GM19043 (cell line): Measurements from ENCODE around the gene RPL38.

Experiments used
- ATAC-seq: cut with Tn5 transposase; IDR thresholded peaks from one replicate; pipeline ENCODE4 v1.9.1; 2021; ENCODE audit warnings: low read depth; ENCODE audit not compliant: unreplicated experiment

Gene RPL38

GRCh38 chr17:74203439-74204240 lies at the start of gene RPL38:
TSS of gene RPL38 (plus strand) at chr17:74203678. CDS start at chr17:74203956, 278 bp downstream.
- no peak for ATAC-seq

- ATAC-seq = no peak
These were observed 49.6 kb upstream of the RPL38 start for GRCh38 chr17:74153821-74154430.

DNA sequence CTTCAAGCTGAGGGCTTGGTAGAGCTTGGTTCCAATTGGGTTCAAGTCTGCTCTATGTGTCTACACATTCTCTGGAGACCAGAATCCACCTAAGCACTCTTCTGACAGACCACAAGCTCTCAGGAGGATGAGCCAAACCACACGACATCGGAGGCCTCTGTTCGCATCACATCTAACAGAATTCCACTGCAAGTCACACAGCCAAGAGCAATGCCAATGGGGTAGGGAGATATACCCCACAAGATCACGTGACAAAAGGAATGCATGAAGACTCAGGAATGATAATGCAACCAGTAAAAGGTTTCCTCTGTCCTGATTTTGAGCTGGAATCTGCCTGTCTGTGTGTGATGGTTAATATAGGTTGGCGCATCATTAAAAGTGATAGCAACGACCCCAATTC lies 46.6 kb upstream of the RPL38 start:
- no peak for ATAC-seq

GRCh38 chr17:74157366-74157765 lies 46.1 kb upstream of the RPL38 start:
- ATAC-seq = no peak

DNA sequence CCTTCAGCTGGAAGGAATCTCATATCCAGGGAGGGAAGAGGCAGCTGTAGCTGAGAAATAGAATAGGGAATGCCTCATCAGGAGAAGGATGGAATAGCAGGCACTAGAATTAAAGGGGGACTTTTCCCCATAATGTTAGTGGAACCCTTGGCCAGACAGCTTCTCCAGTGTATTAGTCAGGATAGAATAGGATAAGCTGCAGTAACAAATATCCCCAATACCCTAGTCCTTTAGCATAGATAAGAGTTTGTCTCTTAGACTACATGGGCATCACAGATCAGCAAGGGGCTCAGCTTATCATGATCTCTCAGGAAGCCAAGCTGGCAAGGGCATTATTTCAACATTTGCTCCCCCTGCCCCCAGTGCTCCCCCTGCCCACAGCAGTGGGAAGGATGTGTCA lies 44.7 kb upstream of the RPL38 start:
- ATAC-seq = no peak

- ATAC-seq = no peak
These were observed 44.1 kb upstream of the RPL38 start for GRCh38 chr17:74159226-74159840.

DNA sequence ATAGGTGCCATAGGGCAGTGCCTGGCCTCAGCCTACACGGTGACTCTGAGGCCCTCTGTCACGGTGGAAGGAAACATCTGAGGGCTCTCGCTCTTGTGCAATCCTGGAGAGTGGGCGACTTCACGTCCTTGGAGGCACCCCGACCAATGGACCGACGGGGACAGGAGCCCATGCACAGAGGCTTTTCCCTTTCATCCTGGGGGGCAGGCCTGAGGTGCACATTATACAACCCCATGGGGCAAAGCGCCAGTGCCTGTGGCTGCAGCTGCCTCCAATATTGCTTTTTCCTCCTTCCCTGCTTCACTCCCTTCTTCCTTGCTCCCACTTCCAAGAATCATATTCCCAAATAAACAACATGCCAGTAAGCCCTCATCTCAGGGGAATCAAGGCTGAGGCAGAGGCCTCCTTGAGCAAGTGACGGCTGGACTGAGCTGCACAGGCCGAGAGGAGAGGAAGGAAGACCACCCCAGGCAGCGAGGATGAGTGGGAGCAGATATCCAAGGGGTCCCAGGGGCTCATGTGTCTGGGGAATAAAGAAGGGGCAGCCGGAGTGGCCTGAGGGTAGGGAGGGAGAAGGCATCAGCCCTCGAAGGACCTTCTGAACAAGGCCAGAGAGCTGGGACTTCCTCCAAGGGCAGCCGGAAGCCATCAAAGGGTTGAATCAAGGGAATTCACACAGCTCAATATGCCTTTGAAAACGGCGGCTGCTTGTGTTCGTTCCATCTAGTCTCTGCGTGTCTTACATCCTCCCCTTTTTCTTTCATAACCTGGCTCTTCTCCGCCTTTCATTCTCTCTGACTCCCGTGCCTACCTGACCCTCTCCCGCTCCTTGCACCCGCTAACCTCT lies 42.6 kb upstream of the RPL38 start:
- ATAC-seq = no peak

- ATAC-seq = no peak
These were observed 42.0 kb upstream of the RPL38 start for GRCh38 chr17:74161503-74161875.

- ATAC-seq = no peak
These were observed 40.1 kb upstream of the RPL38 start for GRCh38 chr17:74163271-74163821.

DNA sequence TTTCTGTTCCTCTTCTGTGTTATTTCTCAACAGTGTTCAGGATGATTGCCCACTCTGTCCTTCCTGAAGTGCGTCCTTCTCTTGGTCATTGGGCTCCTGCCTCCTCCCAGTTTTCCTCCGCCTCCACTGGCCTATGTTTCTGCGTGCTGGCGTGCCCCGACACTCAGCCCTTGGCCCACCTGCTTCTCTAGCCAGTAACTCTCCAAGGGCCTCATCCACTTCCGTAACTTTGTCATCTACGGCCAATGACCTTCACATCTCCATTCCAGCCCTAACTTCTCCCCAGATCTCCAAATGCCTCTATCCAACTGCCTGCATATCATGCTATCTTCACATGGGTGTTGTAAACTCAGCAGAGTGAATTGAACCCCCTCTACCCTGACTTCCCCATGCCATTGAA lies 39.6 kb upstream of the RPL38 start:
- no peak for ATAC-seq

- ATAC-seq = no peak
These were observed 38.9 kb upstream of the RPL38 start for GRCh38 chr17:74164446-74165045.

DNA sequence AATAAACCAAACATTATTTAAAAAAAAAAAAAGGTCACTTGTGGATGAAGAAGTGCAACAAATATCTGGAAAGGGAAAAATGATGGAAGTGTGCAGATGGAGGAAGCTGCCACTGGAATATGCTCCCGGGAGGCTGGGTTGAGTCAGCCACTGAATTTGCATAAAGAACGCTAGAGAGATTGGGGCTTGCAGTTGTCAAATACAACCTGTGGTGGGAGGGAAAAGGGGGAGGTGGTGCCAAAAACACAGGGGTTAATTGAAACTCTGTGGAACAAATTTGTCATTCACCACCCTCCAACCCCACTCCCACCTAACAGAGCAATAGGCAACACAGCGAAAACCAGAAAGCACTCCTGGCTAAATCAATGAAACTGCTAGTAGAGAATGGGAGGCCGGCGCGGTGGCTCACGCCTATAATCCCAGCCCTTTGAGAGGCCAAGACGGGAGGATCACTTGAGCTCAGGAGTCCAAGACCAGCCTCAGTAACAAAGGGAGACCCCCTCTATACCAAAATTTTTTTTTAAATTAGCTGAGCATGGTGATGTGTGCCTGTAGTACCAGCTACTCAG lies 37.6 kb upstream of the RPL38 start:
- ATAC-seq = no peak

- ATAC-seq = no peak
These were observed 32.6 kb upstream of the RPL38 start for GRCh38 chr17:74170924-74171323.

DNA sequence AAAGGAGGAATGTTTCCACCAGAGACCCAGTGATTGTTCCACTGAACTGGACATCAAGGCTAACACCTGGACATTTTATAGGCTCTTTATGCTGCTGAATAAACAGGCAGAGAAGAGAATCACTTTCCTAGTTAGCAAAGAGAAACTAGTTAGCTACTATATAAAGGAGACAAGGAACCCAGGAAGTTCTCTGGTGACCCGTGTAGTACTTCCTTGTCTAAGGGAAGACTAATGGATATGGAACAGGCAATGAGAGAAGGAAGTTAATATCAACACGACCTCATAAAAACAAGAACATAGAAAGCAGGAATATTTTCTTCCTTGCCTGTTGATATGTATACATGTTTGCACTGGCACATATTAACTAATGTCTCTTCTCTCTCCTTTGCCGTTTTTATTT lies 30.8 kb upstream of the RPL38 start:
- ATAC-seq = no peak

DNA sequence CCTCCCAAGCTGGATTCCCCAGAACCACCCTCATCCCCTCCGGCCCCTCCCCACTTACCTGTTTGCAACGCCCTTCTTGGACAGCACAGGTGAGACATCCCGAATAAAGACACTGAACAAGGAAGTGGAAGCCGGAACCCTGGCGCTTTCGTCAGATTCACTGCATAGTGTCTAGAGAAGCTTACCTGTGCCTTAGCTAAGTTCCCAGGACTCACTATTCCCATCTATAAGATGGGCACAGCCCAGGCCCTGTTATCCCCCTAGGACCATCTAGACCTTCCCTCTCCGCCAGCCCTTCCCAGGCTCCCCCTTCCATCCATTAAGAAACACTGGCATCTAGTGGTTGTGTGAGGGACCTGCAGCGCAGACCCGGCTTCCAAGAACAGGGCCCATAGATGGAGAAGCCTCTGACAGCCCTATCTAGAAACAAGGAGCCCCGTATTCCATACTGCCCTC lies 26.9 kb upstream of the RPL38 start:
- ATAC-seq = no peak

GRCh38 chr17:74177018-74177450 lies 26.4 kb upstream of the RPL38 start:
- no peak for ATAC-seq

DNA sequence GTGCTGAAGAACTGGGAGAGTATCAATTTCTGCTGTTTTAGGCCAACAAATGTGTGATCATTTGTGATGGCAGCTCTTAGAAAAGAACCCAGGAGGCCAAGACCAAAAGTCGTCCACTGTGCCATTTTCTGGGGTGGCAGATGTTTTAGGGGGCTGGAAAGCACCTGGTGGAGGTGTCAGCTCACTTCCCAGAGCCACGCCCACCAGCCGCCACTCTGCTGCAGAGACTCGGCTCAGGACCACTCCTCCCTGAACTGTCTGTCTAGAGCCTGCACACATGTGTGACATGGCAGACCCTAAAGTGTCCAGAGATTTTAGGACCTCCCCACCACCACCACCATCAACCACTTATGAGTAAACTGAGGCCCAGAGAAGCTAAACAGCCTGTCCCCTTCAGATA lies 23.9 kb upstream of the RPL38 start:
- no peak for ATAC-seq

- no peak for ATAC-seq
These were observed 23.1 kb upstream of the RPL38 start for GRCh38 chr17:74180336-74180735.

DNA sequence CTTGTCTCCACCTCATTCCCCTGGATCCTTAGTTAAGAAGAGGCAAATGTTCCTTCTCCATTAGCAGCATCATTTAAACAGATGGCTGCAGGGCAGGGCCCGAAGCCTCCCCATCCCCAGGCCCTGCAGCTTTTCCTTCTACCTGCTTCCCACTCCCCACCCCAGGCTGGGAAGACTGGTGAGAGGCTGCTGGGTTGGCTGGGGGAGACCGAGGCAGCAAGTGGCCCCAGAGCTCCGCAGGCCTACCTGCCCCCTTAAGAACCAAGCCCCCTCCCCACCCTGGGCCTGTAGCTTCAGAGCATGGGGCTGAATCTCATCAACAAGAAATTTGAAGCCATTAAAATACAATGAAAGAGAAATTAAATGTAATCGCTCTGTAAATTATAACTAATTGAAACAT lies 22.1 kb upstream of the RPL38 start:
- ATAC-seq = no peak
